GM04504 (cell line): ENCODE measurements around the gene LPIN1.
A peak's percentile ranks its signal among the peaks of the same experiment; 100 is the strongest.
"Not testable (repeated sequence)": the region's sequence is repeated elsewhere in the genome, so short reads cannot be mapped to it uniquely, and the experiment has no call there.

ENCODE experiments used
- DNase-seq: peaks from one replicate; pipeline ENCODE4 v3.0.0-alpha.2; 2012; ENCODE audit warnings: low read depth

Gene LPIN1

DNA sequence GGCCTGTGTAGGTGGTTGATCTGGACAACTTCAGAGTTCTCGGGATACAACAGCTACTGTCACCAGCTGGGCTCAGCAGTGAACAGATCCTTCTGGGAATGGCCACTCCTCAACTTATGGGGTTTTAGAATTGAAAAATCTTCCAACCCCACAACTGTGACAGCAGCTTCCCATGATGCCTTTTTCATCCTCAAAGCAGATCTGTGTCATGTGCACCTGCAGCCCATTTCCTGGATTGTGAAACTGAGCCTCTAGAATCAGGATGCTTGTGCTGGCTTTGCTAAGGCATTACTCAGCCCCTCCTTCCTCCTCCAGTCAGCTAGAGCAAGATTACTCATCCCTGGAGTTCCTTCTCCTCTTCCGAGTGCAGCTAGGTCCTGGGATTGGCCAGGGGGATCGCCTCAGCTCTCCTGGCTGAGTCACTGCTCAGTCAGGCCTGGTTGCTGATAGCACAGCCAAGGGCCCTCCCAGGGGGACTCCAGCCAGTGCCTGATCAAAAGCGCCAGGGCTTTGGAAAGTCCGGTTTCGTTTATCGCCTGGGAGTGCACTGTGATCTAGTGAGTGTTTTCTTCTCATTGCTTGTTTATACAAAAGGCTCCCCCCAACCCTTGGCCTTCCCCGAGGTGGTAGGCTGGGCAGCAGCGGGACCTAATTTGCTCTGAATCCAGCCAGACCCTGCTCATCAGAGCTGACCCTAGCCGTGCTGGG lies 2.4 kb upstream of the LPIN1 start:
- peak; percentile 99 for DNase-seq

GRCh38 chr2:11744631-11745394 lies 1.6 kb upstream of the LPIN1 start:
- no peak for DNase-seq

DNA sequence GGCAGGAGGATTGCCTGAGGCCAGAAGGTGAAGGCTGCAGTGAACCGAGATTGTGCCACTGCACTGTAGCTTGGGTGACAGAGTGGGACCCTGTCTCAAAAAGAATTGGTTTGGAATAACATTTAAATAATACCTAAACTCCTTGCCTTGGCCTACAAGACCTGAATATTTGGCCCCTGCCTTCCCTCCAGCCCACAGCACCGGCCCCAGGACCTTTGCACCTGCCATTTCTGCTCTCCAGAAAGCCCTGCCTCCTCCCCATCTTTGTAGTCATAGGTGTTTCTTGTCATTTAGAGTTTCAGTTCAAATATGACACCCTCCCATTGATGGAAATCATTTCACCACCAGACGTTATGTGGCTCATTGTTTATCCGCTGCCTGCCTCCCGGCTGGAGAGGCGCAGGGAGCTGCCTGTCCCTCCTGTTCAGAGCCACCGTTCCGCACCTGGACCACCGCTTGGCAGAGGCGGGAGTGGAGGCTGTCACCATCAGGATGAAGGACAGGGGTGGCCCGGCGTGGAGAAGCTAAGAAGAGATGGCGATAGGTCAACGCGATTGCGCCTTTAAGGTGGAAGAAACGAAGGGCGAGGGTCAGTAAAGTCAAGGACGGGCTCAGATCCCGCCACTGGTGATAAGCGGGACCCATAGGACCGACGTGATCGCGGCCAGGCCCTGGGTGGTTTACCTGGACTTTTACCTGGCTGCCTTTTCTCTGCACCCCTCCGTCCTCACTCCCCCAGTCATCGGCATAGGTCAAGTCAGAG lies 638 bp upstream of the LPIN1 start:
- DNase-seq, result no peak

GRCh38 chr2:11746807-11747459 lies 501 bp downstream of the LPIN1 start:
- no peak for DNase-seq

GRCh38 chr2:11748018-11748860 lies 1.8 kb downstream of the LPIN1 start:
- no peak for DNase-seq

GRCh38 chr2:11748861-11749645 lies 2.6 kb downstream of the LPIN1 start:
- no peak for DNase-seq

DNA sequence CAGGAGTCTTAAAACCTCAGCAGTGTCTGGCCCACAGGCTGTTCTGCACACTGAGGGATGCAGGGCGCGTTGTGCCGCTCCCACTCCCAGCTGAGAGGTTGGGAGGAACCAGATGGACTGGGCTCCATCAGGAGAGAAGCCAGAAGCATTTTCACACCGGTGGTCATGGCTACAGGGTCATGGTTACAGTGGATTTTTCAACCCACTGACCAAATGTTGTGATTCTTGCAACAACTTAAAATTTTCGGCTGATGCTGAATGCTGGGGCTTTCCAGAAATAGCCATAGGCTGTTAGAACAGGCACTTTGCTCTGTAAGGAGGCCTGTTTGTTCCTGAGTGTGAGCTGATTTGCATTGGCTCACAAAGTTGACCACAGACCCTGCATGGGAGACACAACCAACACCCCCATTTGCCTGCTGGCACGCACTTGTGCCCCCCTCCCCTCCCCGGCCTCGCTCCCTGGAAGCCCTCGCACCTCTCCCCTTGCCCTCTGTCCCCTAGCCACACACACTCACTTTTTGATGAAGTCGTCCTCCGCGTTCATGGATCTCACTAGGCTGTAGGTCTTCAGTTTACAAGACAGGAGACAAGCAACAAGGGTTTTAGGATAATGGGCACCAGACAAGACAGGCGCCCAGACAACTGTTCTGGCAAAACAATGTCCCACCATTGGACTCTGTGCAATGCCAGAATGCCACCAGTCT lies 3.4 kb downstream of the LPIN1 start:
- DNase-seq, result no peak

DNA sequence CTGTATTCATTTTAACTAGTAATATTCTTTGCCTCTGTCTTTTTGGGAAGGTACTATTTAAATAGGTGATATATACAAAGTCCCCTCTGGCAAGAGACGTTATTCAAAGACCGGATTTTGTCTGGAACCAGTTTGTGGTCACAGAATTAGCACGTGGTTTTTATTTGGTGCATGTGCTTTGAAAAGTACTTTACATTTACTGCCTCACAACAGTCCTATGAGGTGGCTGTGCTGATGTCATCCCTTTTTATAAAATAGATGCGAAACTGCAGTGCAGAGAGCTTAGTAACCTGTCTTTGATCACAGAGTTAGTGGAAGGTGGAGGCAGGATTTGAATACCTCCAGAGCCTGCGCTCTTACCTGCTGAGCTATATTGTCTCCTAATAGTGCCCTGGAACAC lies 4.0 kb downstream of the LPIN1 start:
- DNase-seq, result no peak

- no peak for DNase-seq
Observed at GRCh38 chr2:11750917-11751316, 4.5 kb downstream of the LPIN1 start.

- DNase-seq, result no peak
Observed at GRCh38 chr2:11752906-11753305, 6.5 kb downstream of the LPIN1 start.

- DNase-seq, result no peak
Observed at GRCh38 chr2:11753452-11753885, 7.0 kb downstream of the LPIN1 start.

DNA sequence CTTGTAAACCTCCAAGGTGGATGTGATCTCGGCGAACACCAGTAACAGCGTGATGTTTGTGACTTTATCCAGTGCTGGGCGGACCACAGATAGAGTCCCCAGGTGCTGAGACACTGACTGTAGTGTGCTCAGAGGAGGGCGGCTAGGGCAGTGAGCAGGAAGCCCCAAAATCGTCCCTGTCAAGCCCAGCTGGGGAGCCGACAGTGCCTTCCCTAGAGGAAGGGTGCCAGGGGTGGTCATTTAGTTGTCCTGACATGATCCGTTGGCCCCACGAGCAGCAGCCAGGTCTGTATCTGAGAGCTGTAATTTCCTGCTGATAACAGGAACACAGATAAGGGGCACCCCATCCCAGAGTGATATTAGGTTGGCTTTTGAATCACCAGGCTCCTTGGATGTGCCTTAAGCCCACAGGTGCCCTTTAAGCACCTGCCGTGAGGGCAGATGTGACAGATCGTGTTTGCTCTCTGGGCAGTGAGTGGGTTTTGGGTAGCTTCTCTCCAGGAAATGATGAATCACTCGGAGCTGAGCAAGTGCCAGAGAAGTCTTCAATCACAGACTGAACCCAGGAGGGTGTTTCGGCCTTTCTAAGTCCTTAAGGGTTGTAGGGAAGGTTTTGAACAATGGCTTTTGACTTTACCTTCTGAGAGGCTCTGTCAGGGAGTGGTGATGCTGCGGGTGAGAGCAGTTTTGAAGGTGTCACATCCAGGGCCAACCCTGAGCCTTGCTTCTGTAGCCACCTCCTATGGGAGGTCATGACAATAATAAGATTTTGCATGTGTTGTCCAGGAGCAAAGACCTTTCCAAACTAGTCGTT lies 7.7 kb downstream of the LPIN1 start:
- DNase-seq, result no peak

DNA sequence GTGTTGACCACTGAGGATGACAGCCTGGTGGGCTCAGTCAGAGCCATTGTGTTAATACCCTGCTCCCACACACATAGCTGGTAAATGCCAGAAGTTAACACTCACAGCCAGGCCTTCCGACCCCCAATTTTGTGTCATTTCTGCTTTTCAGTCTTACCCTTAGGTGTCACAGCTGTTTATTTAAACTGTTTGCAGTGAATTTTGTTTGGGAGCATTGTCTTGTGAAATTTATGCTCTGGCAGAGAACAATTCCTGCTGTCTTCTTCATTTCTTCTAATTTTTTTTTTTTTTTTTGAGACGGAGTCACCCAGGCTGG lies 8.2 kb downstream of the LPIN1 start:
- no peak for DNase-seq

DNA sequence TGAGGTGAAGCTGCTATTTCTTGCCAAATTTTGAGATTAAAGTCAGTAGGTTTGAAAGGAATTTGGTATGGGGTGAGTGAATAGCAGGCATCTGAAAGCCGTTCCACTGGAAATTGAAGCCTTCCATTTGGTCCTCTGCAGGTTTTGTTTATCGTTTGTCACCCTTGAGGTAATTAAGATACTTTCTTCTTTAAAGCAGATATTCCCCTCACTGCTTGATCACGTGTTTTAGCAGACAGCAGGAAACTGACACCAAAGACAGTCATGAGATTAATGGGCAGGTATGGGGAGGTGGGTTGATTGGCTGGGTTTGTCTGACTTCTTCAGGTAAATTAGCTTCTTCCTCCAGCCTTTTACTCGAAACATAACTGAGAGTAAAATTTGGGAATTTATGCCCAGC lies 10.7 kb downstream of the LPIN1 start:
- no peak for DNase-seq

GRCh38 chr2:11758187-11758586 lies 11.8 kb downstream of the LPIN1 start:
- DNase-seq, result no peak

- DNase-seq, result no peak
Observed at GRCh38 chr2:11758647-11759046, 12.2 kb downstream of the LPIN1 start.

GRCh38 chr2:11759182-11759975 lies 12.9 kb downstream of the LPIN1 start:
- DNase-seq, result not testable (repeated sequence)

- no peak for DNase-seq
Observed at GRCh38 chr2:11761259-11761658, 14.8 kb downstream of the LPIN1 start.
